GM12891 (cell line): Measurements from ENCODE around the gene KRT222.
A peak's percentile ranks its signal among the peaks of the same experiment; 100 is the strongest.

ENCODE experiments used
- DNase-seq: peaks from one replicate; pipeline ENCODE4 v3.0.0; 2011; ENCODE audit warnings: low spot score; ENCODE audit not compliant: insufficient read length
- FAIRE-seq: peaks from 2 replicates; lab custom pipeline; 2011; peaks lifted over from hg19 to GRCh38; lab: Jason Lieb, UNC
- PAX5 ChIP-seq: IDR thresholded peaks from 2 replicates; pipeline ENCODE4 v1.6.1; 2011; ENCODE audit warnings: low read length, moderate library complexity, mild to moderate bottlenecking; ENCODE audit not compliant: insufficient read depth, severe bottlenecking
- POLR2A ChIP-seq: IDR thresholded peaks from 2 replicates; pipeline ENCODE4 v1.6.1; 2011; ENCODE audit warnings: low read depth, low read length, control low read depth
- POLR2AphosphoS5 ChIP-seq: IDR thresholded peaks from 2 replicates; pipeline ENCODE4 v1.6.1; 2011; ENCODE audit warnings: low read depth, low read length, control low read depth
- POU2F2 ChIP-seq: IDR thresholded peaks from 2 replicates; pipeline ENCODE4 v1.6.1; 2011; ENCODE audit warnings: low read depth, mild to moderate bottlenecking, control low read depth, low read length, moderate library complexity
- SPI1 ChIP-seq: IDR thresholded peaks from 2 replicates; pipeline ENCODE4 v1.6.1; 2011; ENCODE audit warnings: low read depth, low read length, control low read depth
- TAF1 ChIP-seq: IDR thresholded peaks from 2 replicates; pipeline ENCODE4 v1.6.1; 2011; ENCODE audit warnings: low read depth, low read length, control low read depth

Gene KRT222

GRCh38 chr17:40618754-40619625 is 46.0 kb downstream of the KRT222 start:
- no peak for DNase-seq
- no peak for TF ChIP-seq POLR2A
- TF ChIP-seq SPI1, result no peak
- TF ChIP-seq TAF1, result no peak
- TF ChIP-seq POU2F2, result no peak
- TF ChIP-seq PAX5, result no peak
- TF ChIP-seq POLR2AphosphoS5, result no peak
- no peak for FAIRE-seq

- DNase-seq (no peak), FAIRE-seq (no peak)
- TF ChIP-seq POLR2AphosphoS5 (no peak), SPI1 (peak; percentile 48)
These were observed 47.2 kb downstream of the KRT222 start for GRCh38 chr17:40617678-40618240.

DNA sequence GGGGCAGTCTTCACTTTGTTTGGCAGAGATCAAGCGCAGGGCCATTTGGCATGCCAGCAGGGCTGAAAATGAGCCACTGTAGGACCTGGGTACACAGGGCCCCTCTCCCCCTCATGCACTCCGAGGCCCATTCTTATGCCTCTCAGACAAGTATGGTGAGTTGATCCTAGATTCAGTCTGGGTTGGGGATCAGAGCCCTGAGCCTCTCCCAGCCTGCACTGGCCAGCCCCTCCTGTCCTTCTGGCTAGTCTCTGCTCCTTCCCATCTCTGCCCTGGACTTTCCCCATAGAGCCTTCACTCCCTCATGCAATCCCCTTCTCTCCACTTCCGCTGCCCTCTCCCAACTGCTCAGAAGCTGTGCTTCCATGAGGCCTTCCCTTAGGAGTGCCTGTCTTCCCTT is 48.4 kb downstream of the KRT222 start:
- FAIRE-seq (no peak), DNase-seq (no peak)
- TF ChIP-seq POLR2A (no peak), PAX5 (no peak), SPI1 (no peak), POLR2AphosphoS5 (no peak), TAF1 (no peak), POU2F2 (no peak)

DNA sequence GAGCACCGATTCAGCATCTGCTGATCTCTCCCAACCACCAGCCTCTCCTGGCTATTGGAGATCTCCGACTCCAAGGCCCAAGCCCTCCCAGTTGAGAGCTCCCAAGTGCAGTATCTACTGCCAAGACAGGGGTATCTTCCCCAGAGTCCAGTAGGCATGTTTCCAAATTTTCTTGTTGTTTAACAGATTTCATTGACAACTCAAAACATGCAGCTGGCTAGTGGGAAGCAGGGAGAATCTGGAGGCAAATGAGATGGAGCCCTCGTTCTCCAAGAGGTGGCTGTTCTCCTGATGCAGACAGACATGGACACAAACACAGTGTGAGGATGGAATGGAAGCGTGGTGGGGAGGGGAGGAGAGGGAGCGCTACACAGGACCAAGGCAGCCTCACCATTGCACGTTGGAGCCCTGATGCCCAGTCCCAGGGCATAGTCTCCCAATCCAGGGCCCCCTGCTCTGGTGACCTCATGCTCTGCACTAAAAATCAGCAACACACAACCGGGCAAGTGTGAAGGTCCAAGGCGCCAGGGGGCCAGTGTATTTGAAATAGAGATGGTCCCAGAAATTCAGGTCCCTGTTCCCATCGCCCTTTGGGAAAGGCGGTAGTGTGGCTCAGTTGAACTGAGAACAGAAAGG is 49.0 kb downstream of the KRT222 start:
- no peak for TF ChIP-seq POU2F2
- no peak for TF ChIP-seq TAF1
- no peak for TF ChIP-seq PAX5
- TF ChIP-seq POLR2A, result no peak
- no peak for TF ChIP-seq POLR2AphosphoS5
- no peak for TF ChIP-seq SPI1
- no peak for DNase-seq
- FAIRE-seq, result no peak

GRCh38 chr17:40615068-40615840 is 49.7 kb downstream of the KRT222 start:
- no peak for DNase-seq
- peak; percentile 91 for FAIRE-seq
- peak; percentile 53; the same call in 1 of the 2 replicates for TF ChIP-seq TAF1
- TF ChIP-seq POLR2A, result no peak
- no peak for TF ChIP-seq POLR2AphosphoS5
- no peak for TF ChIP-seq PAX5
- TF ChIP-seq SPI1, result peak; percentile 99
- TF ChIP-seq POU2F2, result peak; percentile 52

- no peak for FAIRE-seq
- no peak for DNase-seq
- TF ChIP-seq POU2F2 (no peak), POLR2A (no peak), TAF1 (no peak), SPI1 (no peak), PAX5 (no peak)
These were observed 50.4 kb downstream of the KRT222 start for GRCh38 chr17:40614431-40615067.

- TF ChIP-seq POLR2AphosphoS5, result no peak
- TF ChIP-seq POU2F2, result no peak
- TF ChIP-seq POLR2A, result no peak
- DNase-seq (no peak), FAIRE-seq (no peak)
These were observed 51.4 kb downstream of the KRT222 start for GRCh38 chr17:40613467-40614154.

DNA sequence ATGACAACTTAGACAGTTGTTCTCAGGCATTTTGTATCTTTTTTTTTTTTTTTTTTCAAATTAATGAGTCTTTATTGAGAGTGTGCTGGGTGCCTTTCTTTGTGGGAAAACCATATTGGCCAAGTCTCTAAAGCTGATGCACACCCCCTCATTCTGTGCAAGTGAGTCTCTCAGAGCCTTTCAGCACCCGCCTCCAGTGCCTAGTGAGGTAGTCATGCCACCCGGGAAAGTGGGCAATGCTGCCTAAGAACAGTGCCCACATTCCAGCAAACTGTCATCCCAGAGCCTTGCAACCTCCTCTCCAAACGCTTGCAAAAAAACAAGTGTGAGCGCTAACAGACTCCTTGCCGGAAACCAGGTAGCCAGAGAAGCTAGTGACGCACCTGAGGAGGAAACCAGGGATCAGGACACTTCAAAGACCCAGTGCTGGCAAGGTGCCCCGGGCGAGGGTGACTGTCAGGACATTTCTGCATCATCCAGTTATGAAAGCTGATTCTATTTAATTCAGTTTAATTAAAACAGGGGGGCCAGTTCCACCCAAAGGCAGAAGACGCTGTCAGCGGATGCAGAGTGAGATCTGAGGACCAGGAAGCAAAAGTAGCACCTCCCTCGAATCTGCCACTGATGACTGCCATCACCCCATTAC is 52.3 kb downstream of the KRT222 start:
- DNase-seq (no peak), FAIRE-seq (no peak)
- TF ChIP-seq POLR2A (no peak), POU2F2 (no peak), SPI1 (no peak), POLR2AphosphoS5 (no peak), PAX5 (no peak), TAF1 (no peak)
